Measurements from ENCODE around the gene WASF2. TPM values are rescaled to one million over a fixed set of nuclear protein-coding genes. Genes with fewer than 3 reads are reported as not detected.

Gene WASF2
- total RNA-seq, 1 donor from 2014 or later, result 156 TPM

DNA sequence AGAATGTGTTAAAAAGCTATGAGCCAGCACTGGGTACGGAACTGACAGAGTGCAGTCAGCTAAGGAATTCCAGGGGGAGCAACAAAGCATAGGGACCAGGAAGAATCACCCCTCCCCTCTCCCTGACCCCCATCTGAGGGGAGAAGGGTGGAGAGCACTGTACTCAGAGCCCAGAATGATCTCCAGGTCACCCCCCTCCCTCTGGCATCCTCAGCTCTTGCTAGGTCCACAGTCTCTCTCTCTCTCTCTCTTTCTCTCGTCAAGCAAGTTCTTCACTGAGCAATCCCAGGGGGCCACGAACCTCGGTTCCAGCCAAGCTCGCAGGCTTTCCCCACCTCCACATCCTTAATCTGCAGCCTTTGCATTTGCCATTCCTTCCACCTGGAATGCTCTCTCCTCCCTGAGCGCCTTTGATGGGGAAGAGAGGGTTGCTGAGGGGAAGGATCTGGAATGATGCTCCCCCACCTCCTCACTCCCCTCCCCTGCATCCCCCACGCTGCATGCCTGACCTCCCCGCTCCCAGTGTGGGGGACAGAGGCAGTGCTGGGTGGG, 6.7 kb upstream of the WASF2 start:
- Histone ChIP-seq H3K4me1 (peaks cover 7% of the 10 kb centered on the region), H3K27ac (no peak overlapping the region), H3K27me3 (no peaks in the 10 kb centered on the region), H3K9me3 (no peaks in the 10 kb centered on the region), H3K4me3 (no peak overlapping the region), H3K36me3 (no peaks in the 10 kb centered on the region)
- peak; percentile 27 for ATAC-seq
- TF ChIP-seq, protein P1, sequence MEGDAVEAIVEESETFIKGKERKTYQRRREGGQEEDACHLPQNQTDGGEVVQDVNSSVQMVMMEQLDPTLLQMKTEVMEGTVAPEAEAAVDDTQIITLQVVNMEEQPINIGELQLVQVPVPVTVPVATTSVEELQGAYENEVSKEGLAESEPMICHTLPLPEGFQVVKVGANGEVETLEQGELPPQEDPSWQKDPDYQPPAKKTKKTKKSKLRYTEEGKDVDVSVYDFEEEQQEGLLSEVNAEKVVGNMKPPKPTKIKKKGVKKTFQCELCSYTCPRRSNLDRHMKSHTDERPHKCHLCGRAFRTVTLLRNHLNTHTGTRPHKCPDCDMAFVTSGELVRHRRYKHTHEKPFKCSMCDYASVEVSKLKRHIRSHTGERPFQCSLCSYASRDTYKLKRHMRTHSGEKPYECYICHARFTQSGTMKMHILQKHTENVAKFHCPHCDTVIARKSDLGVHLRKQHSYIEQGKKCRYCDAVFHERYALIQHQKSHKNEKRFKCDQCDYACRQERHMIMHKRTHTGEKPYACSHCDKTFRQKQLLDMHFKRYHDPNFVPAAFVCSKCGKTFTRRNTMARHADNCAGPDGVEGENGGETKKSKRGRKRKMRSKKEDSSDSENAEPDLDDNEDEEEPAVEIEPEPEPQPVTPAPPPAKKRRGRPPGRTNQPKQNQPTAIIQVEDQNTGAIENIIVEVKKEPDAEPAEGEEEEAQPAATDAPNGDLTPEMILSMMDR (IDR thresholded peaks at IDR 0.05), result no peak
- DNase-seq, result no peak
- intact Hi-C loops (cut with DNase I), result no loop called here

DNA sequence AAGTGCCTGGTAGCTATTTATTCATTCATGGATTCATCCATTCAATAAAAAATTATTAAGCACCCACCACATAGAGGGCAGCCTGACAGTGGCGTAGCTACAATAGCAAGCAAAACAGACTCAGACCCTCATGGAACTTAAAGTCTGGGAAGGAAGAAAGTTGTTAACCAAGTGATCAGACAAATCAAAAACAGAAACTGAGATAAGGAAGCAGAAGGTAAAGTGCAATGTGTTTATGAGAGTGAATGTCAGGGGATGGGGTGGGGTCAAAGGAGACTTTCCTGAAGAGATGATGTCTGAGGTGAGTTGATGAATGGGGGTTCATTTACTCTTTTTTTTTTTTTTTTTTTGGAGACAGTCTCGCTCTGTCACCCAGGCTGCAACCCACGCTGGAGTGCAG, 2.8 kb upstream of the WASF2 start:
- Histone ChIP-seq H3K4me1 (peaks cover 29% of the 10 kb centered on the region), H3K4me3 (no peak overlapping the region), H3K27ac (peak overlapping the region; percentile 98), H3K27me3 (no peaks in the 10 kb centered on the region), H3K9me3 (no peaks in the 10 kb centered on the region), H3K36me3 (no peaks in the 10 kb centered on the region)
- TF ChIP-seq, protein P1 (IDR thresholded peaks at IDR 0.05), result no peak
- DNase-seq, result no peak
- intact Hi-C loops (cut with DNase I), result no loop called here
- ATAC-seq, result no peak

DNA sequence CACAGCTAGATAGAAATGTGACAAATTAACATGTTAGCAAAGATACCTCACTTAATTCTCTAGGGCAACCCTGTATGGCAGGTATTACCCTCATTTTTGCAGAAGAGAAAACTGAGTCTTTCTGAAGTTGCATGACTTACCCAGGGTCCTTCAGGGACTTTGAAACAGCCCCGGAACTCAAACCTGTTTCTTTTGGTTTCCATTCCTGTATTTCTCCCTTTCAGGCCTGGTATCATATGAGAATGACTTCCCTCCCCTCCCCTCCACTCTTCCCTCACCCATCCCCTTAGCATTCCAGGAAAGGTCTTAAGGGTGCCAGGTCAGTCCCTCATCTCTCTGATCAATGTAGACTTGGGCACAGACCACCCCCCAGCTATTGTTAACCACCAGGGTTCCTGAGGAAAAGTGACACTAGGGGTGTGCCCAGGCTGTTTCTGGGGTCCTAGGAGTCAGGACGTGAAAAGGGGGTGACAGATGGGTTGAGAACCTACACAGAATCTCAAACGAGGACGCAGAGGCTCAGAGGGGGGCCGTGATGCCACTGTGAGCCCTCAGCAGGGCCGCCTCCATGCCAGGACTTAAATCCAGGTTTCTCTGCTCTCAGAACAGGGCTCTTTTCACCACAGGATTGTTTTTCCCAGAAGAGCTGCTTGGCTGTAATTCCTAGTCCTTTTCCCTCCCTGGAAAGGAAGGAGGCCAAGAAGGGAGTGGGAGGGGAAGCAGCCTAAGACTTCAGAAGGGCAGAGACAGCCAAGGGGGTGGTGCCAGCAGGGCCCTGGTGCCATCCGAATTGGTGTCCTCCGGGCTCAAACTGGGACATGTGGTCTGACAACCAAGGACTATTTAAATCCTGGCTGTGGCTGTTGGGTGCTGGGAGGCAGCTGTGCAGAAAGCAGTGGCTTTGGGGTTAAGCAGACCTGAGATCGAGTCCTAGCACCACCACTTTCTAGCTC, 2.1 kb upstream of the WASF2 start:
- no peaks in the 10 kb centered on the region for H3K27me3 ChIP-seq
- ATAC-seq, result no peak
- H3K4me3 ChIP-seq, result no peak overlapping the region
- H3K36me3 ChIP-seq, result no peaks in the 10 kb centered on the region
- intact Hi-C loops (cut with DNase I), result no loop called here
- H3K9me3 ChIP-seq, result no peaks in the 10 kb centered on the region
- H3K4me1 ChIP-seq, result peaks cover 30% of the 10 kb centered on the region
- peak overlapping the region; percentile 98 for H3K27ac ChIP-seq
- TF ChIP-seq, protein P1 (IDR thresholded peaks at IDR 0.05), result no peak
- no peak for DNase-seq

DNA sequence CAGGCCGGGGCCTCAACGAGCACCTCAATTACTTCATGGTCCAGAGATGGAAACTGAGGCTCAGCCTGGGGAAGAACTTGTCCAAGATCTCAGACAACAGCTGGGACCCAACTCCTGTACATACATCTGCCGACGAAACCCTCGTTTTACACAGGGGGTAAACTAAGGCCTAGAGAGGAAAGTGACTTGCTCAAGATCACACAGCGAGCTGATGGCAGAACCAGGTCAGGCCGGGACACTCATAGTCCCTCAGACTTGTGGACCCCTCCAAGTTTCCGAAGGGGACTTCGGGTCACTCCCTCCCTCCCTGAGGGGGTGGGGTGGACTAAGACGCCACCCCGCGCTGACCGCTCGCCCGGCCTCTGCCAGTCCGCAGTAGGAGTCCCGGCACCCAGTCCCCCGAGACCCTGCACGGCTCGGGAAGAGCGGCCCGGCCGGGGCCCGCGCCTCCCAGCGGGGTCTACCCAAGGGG, 430 bp downstream of the WASF2 start:
- TF ChIP-seq, protein P1 (IDR thresholded peaks at IDR 0.05), result no peak
- peak overlapping the region; percentile 98 for H3K27ac ChIP-seq
- peak overlapping the region; percentile 74 for H3K4me3 ChIP-seq
- ATAC-seq (peak; percentile 42), DNase-seq (no peak)
- peaks cover 47% of the 10 kb centered on the region for H3K4me1 ChIP-seq
- intact Hi-C loops (cut with DNase I), result no loop called here
- no peaks in the 10 kb centered on the region for H3K36me3 ChIP-seq
- no peaks in the 10 kb centered on the region for H3K9me3 ChIP-seq
- no peaks in the 10 kb centered on the region for H3K27me3 ChIP-seq

DNA sequence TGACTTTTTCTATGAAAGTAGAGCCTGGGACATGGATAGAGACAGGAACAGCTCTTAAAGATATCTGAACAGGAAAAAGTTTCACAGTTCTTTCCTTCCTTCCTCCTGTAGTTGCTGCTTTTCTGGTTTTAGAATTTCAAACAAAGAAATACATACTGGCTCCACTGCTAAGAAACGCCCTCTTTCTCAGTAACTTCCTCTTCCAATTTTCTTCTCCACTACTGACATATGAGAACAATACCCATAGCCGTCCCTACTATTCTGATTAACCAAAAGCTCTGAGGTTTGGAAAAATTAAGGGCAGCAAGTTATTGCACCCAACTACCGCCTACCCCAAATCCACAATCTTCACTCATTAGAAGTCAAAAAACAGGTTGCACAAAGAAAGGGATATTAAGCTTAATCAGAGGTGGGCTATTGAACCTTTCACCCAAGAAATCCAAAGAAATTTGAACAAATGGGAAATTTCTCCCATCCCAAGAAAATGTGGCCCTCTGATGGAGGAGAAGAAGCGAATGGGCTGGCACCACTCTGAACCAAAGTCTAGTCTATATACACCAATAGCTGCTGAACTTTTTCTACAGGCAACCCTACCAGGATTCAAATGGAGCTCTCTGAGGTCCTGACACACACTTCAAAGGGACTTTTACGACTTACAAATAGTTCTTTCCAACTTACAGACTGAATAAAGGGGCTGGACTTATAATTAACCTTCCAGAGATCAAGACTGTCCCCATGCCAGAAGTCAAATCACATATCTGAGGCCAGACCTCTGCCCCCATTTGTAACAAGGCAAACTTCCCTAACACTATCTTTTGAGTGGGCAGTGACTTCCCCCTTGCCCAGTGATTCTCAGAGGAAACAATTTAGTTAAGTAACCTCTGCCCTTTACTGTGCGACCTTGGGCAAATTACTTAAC, 1.7 kb downstream of the WASF2 start:
- H3K27me3 ChIP-seq, result no peaks in the 10 kb centered on the region
- DNase-seq (no peak), ATAC-seq (peak; percentile 25)
- intact Hi-C loops (cut with DNase I), result no loop called here
- H3K4me1 ChIP-seq, result peaks cover 51% of the 10 kb centered on the region
- peak overlapping the region; percentile 98 for H3K27ac ChIP-seq
- no peaks in the 10 kb centered on the region for H3K9me3 ChIP-seq
- H3K4me3 ChIP-seq, result peak overlapping the region; percentile 74
- H3K36me3 ChIP-seq, result no peaks in the 10 kb centered on the region
- TF ChIP-seq, protein P1 (IDR thresholded peaks at IDR 0.05), result no peak
